Ovary (tissue), 9 donors: Measurements from ENCODE around the gene POLR3H. TPM values are rescaled to one million over a fixed set of nuclear protein-coding genes. Genes with fewer than 3 reads are reported as not detected.
A peak's percentile ranks its signal among the peaks of the same experiment; 100 is the strongest.

Experiments used
- DNase-seq, 5 donors: peaks; one replicate each; pipeline ENCODE4 v3.0.0-alpha.2; 2019 to 2020
- H3K27ac ChIP-seq, 2 donors: fragments of 200-600 bp; one replicate each; pipeline versions ENCODE4 v1.5.1 to v1.8.0; 2019 to 2022
- H3K27me3 ChIP-seq: fragments of 200-600 bp; one replicate; pipeline ENCODE4 v1.8.0; 2022
- H3K36me3 ChIP-seq: fragments of 200-600 bp; sonication (generic); one replicate; pipeline ENCODE4 v1.5.1; 2019
- H3K4me1 ChIP-seq: one replicate; pipeline ENCODE4 v1.8.1; 2013; ENCODE audit warnings: mild to moderate bottlenecking, moderate library complexity; ENCODE audit not compliant: insufficient read depth
- H3K4me3 ChIP-seq: fragments of 200-600 bp; sonication (generic); one replicate; pipeline ENCODE4 v1.5.1; 2017
- H3K9me3 ChIP-seq, 2 donors: fragments of 200-600 bp in 1 of 2; sonication (generic) in 1 of 2; one replicate each; pipeline versions ENCODE4 v1.5.1 to v1.8.1; 2013 to 2019; ENCODE audit warnings: mild to moderate bottlenecking in 1 of 2, moderate library complexity in 1 of 2
- CTCF ChIP-seq, 3 donors: fragments of 450-650 bp in 2 of 3; fragments of 200-600 bp in 1 of 3; IDR thresholded peaks; one replicate each; pipeline versions ENCODE4 v1.5.1 to v1.8.0; 2016 to 2022; ENCODE audit warnings: antibody characterized with exemption in 3 of 3, mild to moderate bottlenecking in 1 of 3
- EP300 ChIP-seq: sonication (generic); formaldehyde crosslinking; IDR thresholded peaks from one replicate; pipeline ENCODE4 v1.6.1; 2017; ENCODE audit warnings: antibody characterized with exemption
- POLR2A ChIP-seq: fragments of 450-650 bp; IDR thresholded peaks from one replicate; pipeline ENCODE4 v1.6.1; 2017; ENCODE audit warnings: antibody characterized with exemption, mild to moderate bottlenecking, moderate library complexity
- WGBS, 3 donors: extraction: QIAGEN DNeasy Blood & Tissue Kit in 1 of 3; methylation state at CpG; one replicate each; pipeline versions ENCODE4 v1.1.5 to v1.1.7; 2013 to 2017; 5-methylcytosine and 5-hydroxymethylcytosine counted together
- intact Hi-C, 4 donors: fragments of 100-400 bp; cut with DNase I; formaldehyde crosslinking; loops; one replicate each; pipeline versions ENCODE4 v1.11.0 to v1.15.1; 2022 to 2023
- polyA plus RNA-seq, 2 donors: library from polyadenylated mRNA; stranded (reverse); fragments of 200-250 nt in 1 of 2; fragments of 350-450 nt in 1 of 2; fragmentation: Illumina TruSeq in 1 of 2; extraction: RNeasy Lipid Tissue Mini Kit (QIAGEN cat#74804) in 1 of 2; gene quantifications; one replicate each; pipeline ENCODE4 v1.2.3, GENCODE V29; 2013 to 2014
- total RNA-seq, 7 donors: library from RNA; depleted of rRNA in 2 of 7; stranded (reverse); fragments of >200 nt in 2 of 7; fragmentation: NEBNext Ultra II Directional in 3 of 7; extraction: Animal tissue kit (Norgen Biotek cat#: 25700) in 3 of 7; gene quantifications; one replicate each; pipeline versions ENCODE4 v1.1.0 to v1.2.4, GENCODE V29; 2016 to 2023
- donor health status: DM: no; HTN: no; CAD: no; lungs with moderate emphysema.
- donor health status: DM: no; HTN: no; CAD: no.
- donor health status: Bipolar disorder and iron deficiency.
- donor health status: DM: yes; HTN: yes; CAD: no.
- donor health status: DM: no; HTN: no; CAD: no.
- donor health status: DM: yes; HTN: yes; CAD: no.

The POLR3H gene
- total and polyA plus RNA-seq, 9 donors = 15.7 to 84.6 (median 49.6) TPM

- Histone ChIP-seq H3K36me3 (no peaks in the 10 kb centered on the region), H3K9me3 (no peaks in the 10 kb centered on the region), H3K4me1 (peaks cover 25% of the 10 kb centered on the region), H3K4me3 (no peak overlapping the region), H3K27ac (peak overlapping the region; percentile 85 to 89), H3K27me3 (no peaks in the 10 kb centered on the region)
- peak in 4 of 5 donors; percentile 53 to 70 (median 58) for DNase-seq
- WGBS, 3 donors = 43 to 63% (median 50%) methylated on average over 14 to 17 of the region's 17 CpGs
- TF ChIP-seq EP300 (no peak), POLR2A (no peak), CTCF (IDR thresholded peaks at IDR 0.05) (no peak)
- intact Hi-C loops = no loop called here
These were observed 19.3 kb downstream of the POLR3H start for GRCh38 chr22:41524809-41525449.

GRCh38 chr22:41524251-41524661 lies 20.0 kb downstream of the POLR3H start:
- peak overlapping the region; percentile 85 to 89 for H3K27ac ChIP-seq
- no peaks in the 10 kb centered on the region for H3K27me3 ChIP-seq
- intact Hi-C loops = no loop called here
- TF ChIP-seq EP300 = no peak
- no peak for TF ChIP-seq POLR2A
- TF ChIP-seq CTCF (IDR thresholded peaks at IDR 0.05) = peak in 1 of 3 donors; percentile 15
- peak; percentile 83 to 90 (median 86) for DNase-seq
- H3K36me3 ChIP-seq = no peaks in the 10 kb centered on the region
- H3K4me1 ChIP-seq = peaks cover 25% of the 10 kb centered on the region
- WGBS, 3 donors = 15 to 20% (median 18%) methylated on average over 13 of the region's 13 CpGs
- no peak overlapping the region for H3K4me3 ChIP-seq
- H3K9me3 ChIP-seq = no peaks in the 10 kb centered on the region

- peak in 4 of 5 donors; percentile 58 to 68 (median 60) for DNase-seq
- intact Hi-C loops = no loop called here
- Histone ChIP-seq H3K9me3 (no peaks in the 10 kb centered on the region), H3K27me3 (no peaks in the 10 kb centered on the region), H3K4me3 (no peak overlapping the region), H3K27ac (peak overlapping the region; percentile 85 to 89), H3K4me1 (peaks cover 25% of the 10 kb centered on the region), H3K36me3 (no peaks in the 10 kb centered on the region)
- WGBS, 3 donors = 36 to 54% (median 39%) methylated on average over 14 to 21 of the region's 21 CpGs
- TF ChIP-seq POLR2A (no peak), CTCF (IDR thresholded peaks at IDR 0.05) (no peak), EP300 (no peak)
These were observed 20.6 kb downstream of the POLR3H start for GRCh38 chr22:41523464-41524221.

GRCh38 chr22:41522813-41523212 lies 21.5 kb downstream of the POLR3H start:
- DNase-seq = peak in 1 of 5 donors; percentile 48
- H3K27ac ChIP-seq = peak overlapping the region; percentile 85 to 89
- intact Hi-C loops = no loop called here
- WGBS, 3 donors = 91 to 96% (median 91%) methylated on average over 9 of the region's 9 CpGs
- no peaks in the 10 kb centered on the region for H3K36me3 ChIP-seq
- no peak for TF ChIP-seq EP300
- H3K27me3 ChIP-seq = no peaks in the 10 kb centered on the region
- H3K4me3 ChIP-seq = no peak overlapping the region
- H3K9me3 ChIP-seq = no peaks in the 10 kb centered on the region
- peaks cover 27% of the 10 kb centered on the region for H3K4me1 ChIP-seq

GRCh38 chr22:41521126-41521525 lies 23.1 kb downstream of the POLR3H start:
- Histone ChIP-seq H3K36me3 (no peaks in the 10 kb centered on the region), H3K4me3 (no peak overlapping the region), H3K9me3 (no peaks in the 10 kb centered on the region), H3K27ac (no peak overlapping the region), H3K27me3 (no peaks in the 10 kb centered on the region), H3K4me1 (peaks cover 27% of the 10 kb centered on the region)
- DNase-seq = no peak
- no peak for TF ChIP-seq POLR2A
- no peak for TF ChIP-seq CTCF (IDR thresholded peaks at IDR 0.05)
- TF ChIP-seq EP300 = no peak
- WGBS, 3 donors = 67 to 87% (median 73%) methylated on average over 3 of the region's 3 CpGs
- intact Hi-C loops = no loop called here
